Keratinocyte (primary cell): ENCODE results near the gene SPPL2B. TPM values are rescaled to one million over a fixed set of nuclear protein-coding genes. Genes with fewer than 3 reads are reported as not detected.

Experiments used
- DNase-seq: peaks from one replicate; pipeline ENCODE4 v3.0.0-alpha.2; 2011; ENCODE audit warnings: low read depth, missing footprints, low spot score
- FAIRE-seq: peaks from 2 replicates; lab custom pipeline; 2011; peaks lifted over from hg19 to GRCh38; lab: Jason Lieb, UNC
- H2AFZ ChIP-seq: 2 replicates; pipeline ENCODE4 v1.6.0; 2012; ENCODE audit warnings: low read length, control low read depth, inconsistent platforms; ENCODE audit not compliant: control insufficient read depth
- H3K27ac ChIP-seq: 2 replicates; pipeline ENCODE4 v1.5.1; 2011; ENCODE audit warnings: low read length; ENCODE audit not compliant: control insufficient read depth, insufficient read depth
- H3K27me3 ChIP-seq: 3 replicates; pipeline ENCODE4 v1.6.0; 2011; ENCODE audit warnings: low read length; ENCODE audit not compliant: control insufficient read depth, insufficient read depth; ENCODE audit errors: extremely low read depth
- H3K36me3 ChIP-seq, 2 experiments: 2 replicates in 1 of 2; 3 replicates in 1 of 2; pipeline ENCODE4 v1.5.1; 2011; ENCODE audit warnings: low read length in 2 of 2, mild to moderate bottlenecking in 1 of 2; ENCODE audit not compliant: control insufficient read depth in 2 of 2, insufficient read depth in 2 of 2; ENCODE audit errors: extremely low read depth in 1 of 2
- H3K4me1 ChIP-seq: 3 replicates; pipeline ENCODE4 v1.5.1; 2011; ENCODE audit warnings: low read length; ENCODE audit not compliant: control insufficient read depth, insufficient read depth; ENCODE audit errors: extremely low read depth
- H3K4me2 ChIP-seq: 3 replicates; pipeline ENCODE4 v1.6.0; 2011; ENCODE audit warnings: low read depth, low read length; ENCODE audit not compliant: control insufficient read depth, insufficient read depth; ENCODE audit errors: extremely low read depth
- H3K4me3 ChIP-seq, 3 experiments: fragments of 200-600 bp in 1 of 3; sonication (generic) in 1 of 3; 2 replicates in 2 of 3; 3 replicates in 1 of 3; pipeline ENCODE4 v1.5.1; 2011 to 2016; ENCODE audit warnings: low read length in 3 of 3, mild to moderate bottlenecking in 3 of 3, control low read depth in 2 of 3, inconsistent platforms in 1 of 3, low read depth in 1 of 3, mixed read lengths in 1 of 3, mixed run types in 1 of 3, moderate library complexity in 1 of 3; ENCODE audit not compliant: control insufficient read depth in 2 of 3, insufficient read depth in 2 of 3; ENCODE audit errors: extremely low read depth in 1 of 3
- H3K79me2 ChIP-seq: 2 replicates; pipeline ENCODE4 v1.6.0; 2012; ENCODE audit warnings: low read length; ENCODE audit not compliant: control insufficient read depth, insufficient read depth
- H3K9ac ChIP-seq: 3 replicates; pipeline ENCODE4 v1.6.0; 2011; ENCODE audit warnings: low read length; ENCODE audit not compliant: control insufficient read depth, insufficient read depth; ENCODE audit errors: extremely low read depth
- H3K9me1 ChIP-seq: 3 replicates; pipeline ENCODE4 v1.6.0; 2011; ENCODE audit warnings: low read length; ENCODE audit not compliant: control insufficient read depth, insufficient read depth; ENCODE audit errors: extremely low read depth
- H3K9me3 ChIP-seq: 2 replicates; pipeline ENCODE4 v1.5.1; 2012; ENCODE audit warnings: low read depth, low read length; ENCODE audit not compliant: control insufficient read depth
- H4K20me1 ChIP-seq: 3 replicates; pipeline ENCODE4 v1.6.0; 2011; ENCODE audit warnings: low read length; ENCODE audit not compliant: control insufficient read depth, insufficient read depth; ENCODE audit errors: extremely low read depth
- CTCF ChIP-seq, 3 experiments: IDR thresholded peaks in 1 of 3; conservative IDR thresholded peaks in 1 of 3; optimal IDR thresholded peaks in 1 of 3; 2 replicates in 2 of 3; 3 replicates in 1 of 3; pipeline versions ENCODE3 to v1.5.1; 2011; ENCODE audit warnings: low read length in 3 of 3, mild to moderate bottlenecking in 3 of 3, moderate library complexity in 2 of 3, control low read depth in 1 of 3, inconsistent platforms in 1 of 3; ENCODE audit not compliant: insufficient read depth in 2 of 3; ENCODE audit errors: extremely low read depth in 1 of 3
- EZH2 ChIP-seq: IDR thresholded peaks from one replicate; pipeline ENCODE4 v1.6.1; 2012; ENCODE audit warnings: inconsistent platforms, mild to moderate bottlenecking, low read length, moderate library complexity
- dilution Hi-C: fragments of 300-500 bp; cut with MboI; formaldehyde crosslinking; loops from one replicate; pipeline ENCODE4 v1.7.0; 2020; ENCODE audit warnings: low sequenced_read_pairs; ENCODE audit not compliant: extremely low pct_ligation_motif_present
- polyA plus RNA-seq, 5 experiments: library from polyadenylated mRNA; depleted of rRNA in 3 of 5; stranded (reverse) in 3 of 5; stranded (forward) in 1 of 5; unstranded in 1 of 5; fragments of >200 nt; gene quantifications; 1 replicate in 1 of 5; 2 replicates in 3 of 5; 3 replicates in 1 of 5; pipeline versions ENCODE4 v1.2.1 to v1.2.3, GENCODE V29; 2011 to 2012; ENCODE audit warnings: missing spikeins in 2 of 5, low read depth in 1 of 5, low replicate concordance in 1 of 5

Gene SPPL2B
- polyA plus RNA-seq, 1 donor (not counting 4 experiments of a cell fraction or from before 2014, with no cell fraction given), result 9.3 TPM

- H3K9me1 ChIP-seq, result no peaks in the 10 kb centered on the region
- no peak overlapping the region for H3K9ac ChIP-seq
- H3K27me3 ChIP-seq, result peaks cover 6% of the 10 kb centered on the region
- H3K9me3 ChIP-seq, result peaks cover 3% of the 10 kb centered on the region
- no peak overlapping the region for H2AFZ ChIP-seq
- H3K4me3 ChIP-seq, result no peak overlapping the region
- no peaks in the 10 kb centered on the region for H4K20me1 ChIP-seq
- DNase-seq, result no peak
- no peaks in the 10 kb centered on the region for H3K36me3 ChIP-seq
- dilution Hi-C loops, result no loop called here
- H3K4me1 ChIP-seq, result no peaks in the 10 kb centered on the region
- no peak overlapping the region for H3K4me2 ChIP-seq
- no peaks in the 10 kb centered on the region for H3K79me2 ChIP-seq
- no peak for FAIRE-seq
- TF ChIP-seq CTCF (optimal IDR thresholded peaks at IDR 0.05 in 1 of 3, IDR thresholded peaks at IDR 0.05 in 1 of 3, conservative IDR thresholded peaks at IDR 0.05 in 1 of 3; ENCODE audit: extremely low read depth in 1 of 3, insufficient read depth in 2 of 3, low read length in 3 of 3), result no peak
- TF ChIP-seq EZH2, result no peak
- no peak overlapping the region for H3K27ac ChIP-seq
Measured at GRCh38 chr19:2372076-2372612, 43.7 kb downstream of the SPPL2B start.

- DNase-seq, result no peak
- no peak overlapping the region for H3K27ac ChIP-seq
- H2AFZ ChIP-seq, result no peak overlapping the region
- no peaks in the 10 kb centered on the region for H4K20me1 ChIP-seq
- H3K9ac ChIP-seq, result no peak overlapping the region
- H3K27me3 ChIP-seq, result peaks cover 6% of the 10 kb centered on the region
- dilution Hi-C loops, result no loop called here
- no peak overlapping the region for H3K4me2 ChIP-seq
- FAIRE-seq, result no peak
- peaks cover under 1% of the 10 kb centered on the region for H3K9me3 ChIP-seq
- H3K36me3 ChIP-seq, result no peaks in the 10 kb centered on the region
- TF ChIP-seq CTCF (optimal IDR thresholded peaks at IDR 0.05 in 1 of 3, IDR thresholded peaks at IDR 0.05 in 1 of 3, conservative IDR thresholded peaks at IDR 0.05 in 1 of 3; ENCODE audit: extremely low read depth in 1 of 3, insufficient read depth in 2 of 3, low read length in 3 of 3), result no peak
- TF ChIP-seq EZH2, result no peak
- H3K79me2 ChIP-seq, result no peaks in the 10 kb centered on the region
- H3K4me3 ChIP-seq, result no peak overlapping the region
- no peaks in the 10 kb centered on the region for H3K4me1 ChIP-seq
- no peaks in the 10 kb centered on the region for H3K9me1 ChIP-seq
Measured at GRCh38 chr19:2374808-2375207, 46.3 kb downstream of the SPPL2B start.
